BLaER1 treated with 17β-estradiol and CSF1 and Interleukin-3, amounts not matched to agents 10 nM and 100 nM (cell line): ENCODE data around the gene SLC52A1.

Experiments
- H3K27ac ChIP-seq, 11 experiments: shearing (Covaris generic); formaldehyde crosslinking; 2 replicates each; pipeline ENCODE4 v1.8.1; 2022
- H3K27me3 ChIP-seq, 11 experiments: shearing (Covaris generic); formaldehyde crosslinking; 2 replicates each; pipeline ENCODE4 v1.8.1; 2022
- H3K36me3 ChIP-seq, 11 experiments: shearing (Covaris generic); formaldehyde crosslinking; 2 replicates each; pipeline ENCODE4 v1.8.1; 2022
- H3K4me1 ChIP-seq, 10 experiments: shearing (Covaris generic); formaldehyde crosslinking; 2 replicates each; pipeline ENCODE4 v1.8.1; 2022
- H3K4me2 ChIP-seq, 11 experiments: shearing (Covaris generic); formaldehyde crosslinking; 2 replicates each; pipeline ENCODE4 v1.8.1; 2022
- H3K4me3 ChIP-seq, 10 experiments: shearing (Covaris generic); formaldehyde crosslinking; 2 replicates each; pipeline ENCODE4 v1.8.1; 2022
- H3K9ac ChIP-seq, 11 experiments: shearing (Covaris generic); formaldehyde crosslinking; 2 replicates each; pipeline ENCODE4 v1.8.1; 2022
- H3K9me3 ChIP-seq, 11 experiments: shearing (Covaris generic); formaldehyde crosslinking; replicated peaks in 1 of 11; 2 replicates each; pipeline ENCODE4 v1.8.1; 2022
- H4K20me1 ChIP-seq, 11 experiments: shearing (Covaris generic); formaldehyde crosslinking; 2 replicates each; pipeline ENCODE4 v1.8.1; 2022
- Cebpa-rat ChIP-seq, 11 experiments: shearing (Covaris generic); IDR thresholded peaks; 2 replicates each; pipeline ENCODE4 v1.8.1; 2022

Gene SLC52A1

DNA sequence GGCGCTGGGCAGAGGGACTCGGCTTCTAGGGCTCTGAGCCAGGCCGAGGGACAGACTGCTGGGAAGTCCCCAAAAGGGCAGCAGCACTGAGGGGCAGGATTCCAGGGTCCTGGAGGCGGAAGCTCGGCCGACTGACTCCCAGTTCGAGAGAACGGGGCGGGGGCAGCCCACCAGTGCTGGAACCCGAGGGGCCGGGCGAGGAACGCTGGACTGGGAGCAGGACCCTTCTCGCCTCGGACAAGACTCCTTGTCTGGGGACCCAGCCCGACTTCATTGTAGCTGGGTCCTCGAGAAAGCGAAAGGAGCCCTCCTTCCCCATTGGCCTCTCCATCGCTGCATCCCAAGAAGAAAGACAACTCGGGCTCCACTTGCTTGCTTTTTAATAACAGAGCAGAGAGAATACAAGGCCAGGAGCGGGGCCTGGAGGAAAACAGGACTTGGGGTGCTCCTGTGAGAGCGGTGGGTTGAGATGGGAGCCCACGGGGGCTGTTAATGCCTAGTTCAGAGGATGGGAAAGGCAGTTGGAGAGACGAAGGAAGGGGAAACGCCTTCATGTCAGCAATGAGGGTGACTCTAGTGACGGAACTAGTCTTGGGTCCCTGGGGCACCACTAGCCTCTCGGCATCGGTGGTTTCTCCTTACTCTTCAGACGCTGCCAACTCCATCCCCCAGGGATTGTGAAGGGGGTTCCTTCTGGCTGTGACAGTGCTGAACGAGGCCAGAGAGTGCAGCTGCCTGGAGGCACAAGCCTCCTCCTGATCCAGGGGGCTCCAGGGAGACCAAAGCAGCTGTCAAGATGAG lies 47.3 kb downstream of the SLC52A1 start:
- H3K4me1 ChIP-seq: peaks cover 35 to 59% (median 47%) of the 10 kb centered on the region in 10 experiments
- peak overlapping the region; percentile 83 to 91 (median 87) for H3K27ac ChIP-seq
- H3K27me3 ChIP-seq: no peaks in the 10 kb centered on the region
- no peaks in the 10 kb centered on the region for H3K9me3 ChIP-seq
- H3K4me3 ChIP-seq: peak overlapping the region; percentile 71 to 92 (median 84)
- TF ChIP-seq Cebpa-rat (IDR thresholded peaks at IDR 0.05): no peak
- peaks cover 0 to 26% (median 1%) of the 10 kb centered on the region in 11 experiments; a peak in 10 of 22 replicates for H3K36me3 ChIP-seq
- peak overlapping the region; percentile 81 to 92 (median 87) for H3K9ac ChIP-seq
- H3K4me2 ChIP-seq: peak overlapping the region; percentile 91 to 99 (median 95)
- H4K20me1 ChIP-seq: peaks cover 0 to 6% (median 0%) of the 10 kb centered on the region in 11 experiments; a peak in 3 of 22 replicates

- H3K36me3 ChIP-seq: peaks cover 5 to 34% (median 9%) of the 10 kb centered on the region in 11 experiments; a peak in 17 of 22 replicates
- peak within 1 kb of the TSS; percentile 91 to 99 (median 95) for H3K4me2 ChIP-seq
- H4K20me1 ChIP-seq: peaks cover 0 to 6% (median 0%) of the 10 kb centered on the region in 11 experiments; a peak in 3 of 22 replicates
- peaks cover 35 to 68% (median 51%) of the 10 kb centered on the region in 10 experiments for H3K4me1 ChIP-seq
- H3K4me3 ChIP-seq: peak within 1 kb of the TSS; percentile 71 to 92 (median 84)
- H3K9me3 ChIP-seq: no peaks in the 10 kb centered on the region
- peak within 1 kb of the TSS; percentile 81 to 92 (median 87) for H3K9ac ChIP-seq
- TF ChIP-seq Cebpa-rat (IDR thresholded peaks at IDR 0.05): no peak
- H3K27me3 ChIP-seq: no peaks in the 10 kb centered on the region
- H3K27ac ChIP-seq: peak within 1 kb of the TSS; percentile 83 to 91 (median 87)
These were observed 48.1 kb downstream of the SLC52A1 start, which contains the start of gene CAMTA2 for GRCh38 chr17:4986951-4987766. Gene CAMTA2, minus strand, starts transcription at chr17:4987675. Its CDS starts 1,453 bp downstream, at chr17:4986222.

DNA sequence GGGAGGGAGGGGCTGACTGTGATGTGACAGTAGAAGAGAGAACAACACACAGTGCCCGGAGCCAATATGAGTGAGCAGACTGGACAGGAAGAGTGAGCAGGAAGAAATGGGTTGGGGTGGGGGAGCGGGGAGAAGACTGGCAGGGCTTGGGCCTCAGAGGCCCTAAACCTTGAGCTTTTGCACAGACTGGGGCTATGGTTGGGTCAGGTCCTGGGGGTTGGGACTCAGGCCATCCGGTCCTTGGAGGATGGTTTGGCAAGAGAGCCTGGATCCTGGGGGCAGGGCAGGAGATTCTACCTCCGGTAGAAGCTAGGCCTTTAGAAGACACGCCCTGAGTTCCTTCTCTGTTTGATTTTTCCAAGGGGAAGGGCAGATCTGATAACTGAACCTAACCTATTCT lies 48.8 kb downstream of the SLC52A1 start:
- peak overlapping the region; percentile 83 to 91 (median 87) for H3K27ac ChIP-seq
- no peaks in the 10 kb centered on the region for H3K27me3 ChIP-seq
- peak overlapping the region; percentile 71 to 92 (median 84) for H3K4me3 ChIP-seq
- peak overlapping the region; percentile 91 to 99 (median 95) for H3K4me2 ChIP-seq
- H3K36me3 ChIP-seq: peaks cover 7 to 36% (median 14%) of the 10 kb centered on the region in 11 experiments; a peak in 17 of 22 replicates
- TF ChIP-seq Cebpa-rat (IDR thresholded peaks at IDR 0.05): no peak
- no peaks in the 10 kb centered on the region for H3K9me3 ChIP-seq
- H3K4me1 ChIP-seq: peaks cover 37 to 75% (median 58%) of the 10 kb centered on the region in 10 experiments
- peaks cover 0 to 6% (median 2%) of the 10 kb centered on the region in 11 experiments; a peak in 5 of 22 replicates for H4K20me1 ChIP-seq
- H3K9ac ChIP-seq: peak overlapping the region; percentile 81 to 92 (median 87)
